Measurements from ENCODE around the gene GRID1. TPM values are rescaled to one million over a fixed set of nuclear protein-coding genes. Genes with fewer than 3 reads are reported as not detected.
"Not testable (repeated sequence)": the region's sequence is repeated elsewhere in the genome, so short reads cannot be mapped to it uniquely, and the experiment has no call there.

Gene GRID1
- total RNA-seq, 1 donor from 2014 or later, result 16.5 TPM

DNA sequence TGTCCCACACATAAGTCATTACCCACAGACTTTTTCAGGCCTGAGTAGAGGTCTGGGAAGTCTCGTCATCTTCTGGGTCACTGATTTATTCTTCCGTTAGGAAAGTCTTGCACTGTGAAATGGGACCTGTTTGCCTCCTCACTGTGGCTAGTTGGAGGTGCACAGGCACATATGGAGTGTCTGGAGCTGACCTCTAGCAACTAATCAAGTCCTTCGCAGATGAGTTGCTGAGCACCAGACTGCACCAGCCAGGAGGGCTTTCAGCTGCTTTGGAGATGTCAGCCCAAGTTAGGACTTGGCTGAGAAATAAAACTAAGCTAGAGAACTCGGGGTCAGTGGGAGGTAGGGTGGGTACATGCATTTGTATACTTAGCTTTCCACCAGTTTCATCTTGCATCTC lies 578.0 kb downstream of the GRID1 start:
- no peak for DNase-seq

DNA sequence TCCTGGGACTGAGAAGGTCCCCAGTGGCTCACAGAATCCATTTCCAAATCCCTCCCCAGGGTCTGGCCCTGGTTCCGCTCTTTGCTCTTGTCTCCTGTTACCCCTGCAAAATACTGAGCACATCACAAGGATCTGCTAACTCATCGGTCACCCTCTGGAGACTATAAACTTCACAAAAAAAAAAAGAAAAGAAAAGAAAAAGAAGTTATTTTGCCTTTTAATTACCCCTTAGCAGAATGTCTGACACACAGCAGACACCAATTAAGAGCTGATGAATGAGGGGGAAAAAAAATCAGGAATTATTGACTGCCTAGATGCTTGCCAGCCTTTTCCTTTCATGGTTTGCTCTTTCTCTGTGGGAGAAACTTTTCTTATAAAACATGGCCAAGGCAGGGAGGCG lies 578.7 kb downstream of the GRID1 start:
- DNase-seq, result no peak

DNA sequence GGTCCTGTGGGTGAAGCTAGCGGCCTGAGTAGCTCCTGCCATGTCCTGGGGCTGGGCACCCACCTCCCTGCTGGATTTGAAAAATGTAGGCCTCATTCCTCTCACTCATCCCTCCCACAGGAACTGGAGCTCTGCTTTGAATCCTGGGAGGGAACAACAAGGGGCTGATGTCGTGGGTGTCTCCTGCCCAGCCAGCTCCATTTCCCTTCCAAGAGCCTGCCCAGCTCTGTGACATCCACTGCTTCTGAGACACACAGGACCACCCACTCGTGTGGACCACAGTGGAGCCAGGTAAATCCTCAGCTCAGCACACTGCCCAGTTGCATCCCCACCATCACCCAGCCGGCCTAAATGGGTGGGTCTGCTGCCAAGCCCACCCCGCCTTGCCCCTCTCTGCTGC lies 579.2 kb downstream of the GRID1 start:
- DNase-seq, result no peak

DNA sequence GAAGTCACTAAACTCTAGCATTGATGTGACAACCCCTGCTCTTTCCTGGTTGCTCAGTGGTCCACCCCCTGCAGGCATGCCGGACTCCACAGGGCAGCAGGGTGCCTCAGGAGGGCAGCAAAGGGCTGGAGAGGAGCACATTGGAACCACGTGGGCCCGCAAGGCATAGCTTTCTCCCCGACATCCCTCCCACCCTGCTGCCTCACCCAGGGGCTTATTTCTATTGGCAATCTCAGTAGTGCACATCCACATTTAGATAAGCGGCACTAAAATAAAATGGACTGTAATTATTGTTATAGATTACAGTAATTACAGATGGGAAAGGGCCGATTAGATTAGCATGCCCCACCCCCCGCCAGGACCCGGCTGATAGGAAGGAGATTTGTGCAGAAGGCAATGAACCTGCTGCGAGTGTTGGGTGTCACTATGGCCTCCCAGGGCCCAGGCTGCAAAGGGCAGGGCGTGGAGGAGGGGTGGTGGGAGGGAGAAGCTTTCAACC lies 580.1 kb downstream of the GRID1 start:
- DNase-seq, result peak; percentile 4

DNA sequence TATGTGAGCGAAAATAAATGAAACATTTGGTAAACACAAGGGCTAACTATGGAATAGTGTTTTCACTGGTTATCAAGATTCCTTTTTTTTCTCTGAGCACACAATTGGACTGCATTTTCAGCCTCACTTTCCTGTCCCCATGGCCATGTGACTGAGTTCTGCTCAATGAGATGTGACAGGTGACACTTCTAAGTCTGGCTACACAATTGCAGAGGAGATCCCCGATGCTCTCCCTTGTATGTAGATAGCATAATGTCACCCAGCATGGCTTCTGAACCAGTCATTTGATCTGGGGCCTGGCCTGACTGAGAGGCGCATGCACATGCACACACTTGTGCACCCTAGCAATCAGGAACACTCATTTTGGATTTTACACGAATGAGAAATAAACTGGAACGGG lies 581.8 kb downstream of the GRID1 start:
- no peak for DNase-seq

DNA sequence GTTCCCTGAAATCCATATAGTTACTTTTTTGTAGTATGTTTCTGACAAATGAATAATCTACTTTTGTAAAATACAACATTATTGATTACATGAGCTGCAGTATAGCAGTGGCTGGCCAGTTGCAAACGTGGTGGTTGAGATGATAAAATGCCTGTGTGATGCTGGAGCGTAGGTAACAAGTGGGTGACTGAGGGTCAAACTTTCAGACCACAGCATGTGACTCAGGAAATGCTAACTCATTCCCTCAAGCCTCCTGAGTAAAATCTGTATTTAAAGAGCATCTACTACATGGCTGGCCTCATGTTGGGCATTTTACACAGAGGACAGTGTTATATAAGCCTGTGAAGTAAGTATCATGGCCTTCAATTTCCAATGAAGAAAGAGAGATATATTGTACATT lies 585.2 kb downstream of the GRID1 start:
- DNase-seq, result no peak

DNA sequence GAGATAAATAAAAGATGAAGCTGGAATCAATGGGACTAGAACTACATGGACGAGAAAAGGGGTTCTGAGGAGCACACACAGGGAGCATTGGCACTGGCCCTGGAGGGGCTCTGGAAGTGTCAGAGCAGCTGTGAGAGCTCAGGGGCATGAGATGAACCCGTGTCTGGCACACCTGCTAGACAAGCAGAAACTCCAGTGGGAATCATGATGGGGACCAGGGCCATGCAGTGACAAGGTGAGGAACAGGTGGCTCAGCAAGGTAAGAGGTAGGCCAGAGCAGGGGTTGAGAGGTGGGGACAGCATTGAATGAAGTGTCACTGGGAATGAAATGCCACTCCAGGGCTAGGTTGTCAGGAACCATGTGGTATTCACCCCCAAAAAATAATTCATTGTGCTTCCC lies 588.5 kb downstream of the GRID1 start:
- no peak for DNase-seq

DNA sequence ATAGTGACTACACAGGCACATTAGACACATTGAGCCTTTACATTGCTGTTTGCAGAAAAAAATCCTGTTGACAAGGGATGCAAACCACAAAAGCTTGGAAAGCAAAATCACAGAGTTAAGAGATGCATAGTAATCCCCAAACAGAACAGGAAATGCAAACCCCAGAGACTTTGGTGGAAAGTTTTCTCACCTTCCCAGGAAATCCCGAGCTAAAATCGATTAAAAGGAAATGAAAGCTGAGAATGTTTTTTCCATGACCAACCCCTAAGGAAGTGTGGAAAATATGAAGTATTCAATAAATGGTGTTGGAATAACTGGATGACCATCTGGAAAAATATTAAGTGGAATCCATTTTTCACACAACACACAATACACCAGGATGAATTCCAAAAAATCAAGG lies 598.7 kb downstream of the GRID1 start:
- no peak for DNase-seq

DNA sequence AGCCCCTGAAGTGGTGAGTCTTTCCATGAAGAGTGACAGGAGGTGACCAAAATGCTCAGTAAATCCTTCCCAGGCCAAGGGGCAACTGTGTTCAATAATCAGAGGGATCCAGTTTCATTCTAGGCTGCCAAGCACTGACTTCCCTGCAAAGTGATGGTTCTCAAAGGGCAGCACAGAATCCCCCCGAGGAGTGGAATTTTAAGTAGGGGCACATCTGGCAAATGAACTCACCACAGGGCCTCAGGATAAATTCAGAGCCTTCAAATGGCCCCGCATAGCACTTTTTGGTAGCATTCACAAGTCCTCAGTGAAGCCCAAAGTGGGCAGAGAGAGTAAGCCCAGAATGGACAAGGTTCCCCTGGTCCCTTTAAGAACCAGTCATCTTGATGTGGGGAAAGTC lies 602.5 kb downstream of the GRID1 start:
- no peak for DNase-seq

DNA sequence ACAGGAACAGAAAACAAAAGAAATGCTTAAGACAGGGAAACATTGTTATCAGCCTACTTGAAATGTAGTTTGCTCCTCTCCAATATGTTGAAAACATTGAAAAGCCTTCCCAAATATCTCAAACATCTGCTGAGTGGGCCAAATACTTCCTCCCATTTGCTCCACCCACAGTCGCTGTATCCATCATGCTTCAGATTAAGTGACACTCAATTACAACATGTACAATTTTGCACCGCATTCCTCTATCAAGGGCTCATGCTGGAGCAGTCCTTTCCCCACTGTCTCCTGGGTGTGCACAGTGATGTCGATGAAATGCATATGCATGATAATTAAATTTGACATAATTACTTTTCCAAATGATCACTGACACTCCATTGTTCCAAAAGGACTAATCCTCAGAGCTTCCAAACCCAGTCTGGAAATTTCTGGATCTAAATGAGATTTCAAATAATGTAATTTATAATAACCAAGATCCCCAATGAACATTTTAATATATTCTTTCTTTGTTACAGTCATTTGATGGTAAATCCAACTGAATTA lies 604.6 kb downstream of the GRID1 start:
- DNase-seq, result no peak

DNA sequence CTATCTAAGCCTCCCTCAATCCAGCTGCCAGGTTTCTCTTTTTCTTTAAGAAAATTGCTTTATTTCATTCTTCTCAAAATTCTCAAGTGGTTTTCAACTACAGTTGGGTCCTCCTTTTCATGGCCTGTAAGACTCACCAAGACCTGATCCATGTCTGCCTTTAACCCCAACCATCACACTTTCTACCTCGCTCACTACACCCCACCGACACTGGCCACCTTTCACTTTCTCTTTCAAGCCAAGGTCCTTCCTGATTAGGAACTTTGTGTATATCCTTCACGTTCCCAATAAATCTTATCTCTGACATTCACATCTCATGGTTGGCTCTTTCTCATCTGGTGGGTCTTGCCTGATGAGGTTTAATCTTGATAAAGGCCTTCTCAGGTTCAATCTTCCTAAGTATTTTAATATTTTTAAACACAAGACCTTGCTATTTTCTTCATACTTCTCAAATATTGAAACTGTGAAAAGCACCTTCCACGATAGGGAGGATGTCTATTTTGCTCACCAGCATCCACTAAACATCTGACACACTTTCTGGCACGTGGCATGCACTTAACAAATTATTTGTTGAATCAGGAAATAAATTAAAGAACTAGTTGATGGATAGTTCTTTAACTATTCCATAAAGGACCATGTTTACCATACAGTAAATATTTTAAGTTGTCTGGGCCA lies 624.8 kb downstream of the GRID1 start:
- no peak for DNase-seq

DNA sequence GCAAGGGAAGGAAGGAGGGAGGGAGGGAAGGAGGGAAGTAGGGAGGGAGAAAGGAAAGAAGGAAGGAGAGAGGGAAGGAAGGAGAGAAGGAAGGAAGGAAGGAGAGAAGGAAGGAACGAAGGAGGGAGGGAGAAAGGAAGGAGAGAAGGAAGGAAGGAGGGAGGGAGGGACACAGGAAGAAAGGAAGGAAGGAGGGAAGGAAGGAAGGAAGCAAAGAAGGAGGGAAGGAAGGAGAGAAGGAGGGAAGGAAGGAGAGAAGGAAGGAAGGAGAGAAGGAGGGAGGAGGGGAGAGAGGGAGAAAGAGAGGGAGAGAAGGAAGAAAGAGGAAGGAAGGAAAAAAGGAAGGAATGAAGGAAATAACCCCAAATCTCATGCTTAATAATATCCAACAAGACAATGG lies 630.6 kb downstream of the GRID1 start:
- DNase-seq, result no peak

DNA sequence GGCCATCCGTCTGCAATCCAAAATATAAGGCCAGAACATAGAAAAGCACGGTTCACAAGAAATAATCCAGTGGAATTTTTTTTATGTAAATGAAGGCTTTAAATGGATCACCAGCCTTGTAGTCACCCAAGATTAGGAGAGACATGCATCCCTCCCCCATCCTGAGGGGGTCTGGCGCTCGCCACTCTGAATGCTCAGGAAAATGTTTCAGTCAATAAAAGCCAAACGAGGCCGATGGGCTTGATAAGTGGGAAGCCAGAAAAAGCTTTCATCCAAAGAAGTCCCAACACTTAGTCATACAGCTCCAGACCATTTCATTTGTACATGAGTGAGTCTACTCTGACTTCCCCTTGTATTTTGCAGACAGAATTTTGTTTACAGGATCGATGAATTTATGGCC lies 631.8 kb downstream of the GRID1 start:
- DNase-seq, result no peak

DNA sequence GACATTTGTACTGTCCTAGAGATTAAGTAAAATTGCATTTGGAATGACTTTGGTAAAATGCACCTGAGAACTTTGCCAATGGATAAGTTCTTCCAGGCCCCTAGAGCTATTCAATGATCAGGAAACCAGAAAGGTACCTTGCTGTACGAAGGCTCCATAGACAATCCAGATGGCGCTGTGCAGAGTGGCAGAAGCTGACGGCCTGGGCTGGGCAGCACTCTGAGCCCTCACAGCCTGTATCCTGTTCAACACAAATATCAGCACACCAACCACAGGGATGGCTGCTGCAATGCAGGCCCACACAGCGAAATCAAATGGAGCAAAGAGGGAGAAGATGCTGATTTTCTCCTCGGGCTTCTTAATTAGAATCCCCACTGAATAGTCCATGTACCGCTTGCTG lies 642.4 kb downstream of the GRID1 start:
- DNase-seq, result no peak

DNA sequence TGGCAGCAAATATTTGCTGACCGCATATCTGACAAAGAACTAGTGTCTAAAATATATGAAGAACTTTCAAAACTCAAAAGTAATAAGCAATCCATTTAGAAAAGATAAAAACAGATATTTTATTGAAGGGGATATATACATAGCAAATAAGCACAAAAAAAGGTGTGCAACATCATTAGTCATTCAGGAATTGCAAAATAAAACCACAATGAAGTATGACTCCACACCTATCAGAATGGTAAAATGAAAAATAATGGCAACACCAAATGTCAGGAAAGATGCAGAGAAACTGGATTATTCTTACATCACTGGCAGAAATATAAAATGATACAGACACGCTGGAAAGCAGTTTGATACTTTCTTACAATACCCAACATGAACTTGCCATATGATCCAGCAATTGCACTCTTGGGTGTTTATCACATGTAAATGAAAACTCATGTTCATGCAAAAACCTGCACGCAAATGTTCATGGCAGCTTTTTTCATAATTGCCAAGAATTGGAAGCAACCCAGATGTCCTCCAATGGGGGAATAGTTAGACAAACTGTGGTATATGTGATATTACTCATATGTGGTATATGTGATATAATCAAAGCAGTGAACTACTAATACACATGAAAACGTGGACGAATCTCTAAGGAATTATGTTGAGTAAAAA lies 645.5 kb downstream of the GRID1 start:
- no peak for DNase-seq

DNA sequence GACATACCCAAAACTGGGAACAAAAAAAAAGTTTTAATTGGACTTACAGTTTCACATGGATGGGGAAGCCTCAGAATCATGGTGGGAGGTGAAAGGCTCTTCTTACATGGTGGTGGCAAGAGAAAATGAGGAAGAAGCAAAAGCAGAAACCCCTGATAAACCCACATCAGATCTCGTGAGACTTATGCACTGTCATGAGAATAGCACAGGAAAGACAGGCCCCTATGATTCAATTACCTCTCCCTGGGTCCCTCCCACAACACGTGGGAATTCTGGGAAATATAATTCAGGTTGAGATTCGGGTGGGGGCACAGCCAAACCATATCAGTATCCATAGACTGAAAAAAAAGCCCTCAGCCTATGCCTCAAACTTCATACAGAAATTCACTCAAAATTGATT lies 647.2 kb downstream of the GRID1 start:
- DNase-seq, result no peak

DNA sequence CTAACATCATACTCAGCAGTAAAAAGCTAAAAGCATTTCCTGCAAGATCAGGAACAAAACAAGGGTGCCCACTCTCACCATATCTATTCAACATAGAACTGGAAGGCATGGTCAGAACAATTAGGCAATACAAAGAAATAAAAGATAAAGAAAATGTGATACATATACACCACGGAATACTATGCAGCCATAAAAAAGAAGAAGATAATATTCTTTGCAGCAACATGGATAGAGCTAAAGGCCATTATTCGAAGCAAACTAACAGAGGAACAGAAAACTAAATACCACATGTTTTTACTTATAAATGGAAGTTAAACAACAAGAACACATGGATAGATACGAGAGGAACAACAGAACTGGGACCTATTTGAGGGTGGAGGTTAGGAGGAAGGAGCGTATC lies 652.7 kb downstream of the GRID1 start:
- DNase-seq, result no peak

DNA sequence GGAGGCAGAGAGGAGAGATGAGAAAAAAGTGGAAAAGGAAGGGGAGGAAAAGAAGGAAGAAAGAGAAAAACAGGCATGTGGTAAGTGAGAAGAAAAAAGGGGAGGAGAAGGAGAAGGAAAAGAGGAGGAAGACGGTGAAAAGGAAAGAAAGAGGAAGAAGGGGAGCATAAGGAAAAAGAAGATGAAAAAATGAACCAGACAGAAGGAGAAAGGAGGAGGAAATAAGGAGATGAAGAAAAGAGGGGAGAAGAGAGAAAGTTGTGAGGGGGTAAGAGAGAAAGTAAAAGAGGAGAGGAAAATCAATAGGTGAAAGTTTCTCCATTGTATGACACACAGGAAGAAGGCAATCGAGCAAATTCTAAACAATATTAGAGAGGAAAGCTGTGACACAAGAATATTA lies 663.8 kb downstream of the GRID1 start:
- DNase-seq, result no peak

DNA sequence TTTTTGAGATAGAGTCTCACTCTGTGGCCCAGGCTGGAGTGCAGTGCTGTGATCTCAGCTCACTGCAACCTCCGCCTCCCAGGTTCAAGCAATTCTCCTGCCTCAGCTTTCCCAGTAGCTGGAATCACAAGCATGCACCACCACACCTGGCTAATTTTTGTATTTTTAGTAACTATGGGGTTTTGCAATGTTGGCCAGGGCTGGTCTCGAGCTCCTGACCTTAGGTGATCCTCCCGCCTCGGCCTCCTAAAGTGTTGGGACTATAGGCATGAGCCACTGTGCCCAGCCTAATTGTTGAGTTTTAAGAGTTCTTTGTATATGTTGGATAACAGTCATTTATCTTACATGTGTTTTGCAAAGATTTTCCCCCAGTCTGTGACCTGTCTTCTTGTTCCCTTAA lies 667.5 kb downstream of the GRID1 start:
- DNase-seq, result not testable (repeated sequence)

DNA sequence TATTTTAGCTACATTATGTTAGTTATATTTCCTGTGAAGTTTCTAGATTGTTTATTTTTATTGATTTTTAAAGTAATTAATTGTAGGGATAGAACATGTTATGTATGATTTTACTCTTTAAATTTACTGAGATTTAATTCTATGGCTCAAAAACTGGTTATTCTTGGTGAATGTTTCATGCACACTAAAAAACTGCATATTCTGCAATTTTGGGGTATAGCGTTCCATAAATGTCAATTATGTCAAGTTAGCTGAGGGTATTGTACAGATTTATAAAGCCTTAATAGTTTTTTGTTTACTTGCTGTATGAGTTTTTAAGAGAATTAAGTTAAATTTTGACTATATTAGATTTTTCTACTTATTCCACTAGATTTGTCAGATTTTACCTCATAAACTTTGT lies 669.7 kb downstream of the GRID1 start:
- DNase-seq, result no peak

DNA sequence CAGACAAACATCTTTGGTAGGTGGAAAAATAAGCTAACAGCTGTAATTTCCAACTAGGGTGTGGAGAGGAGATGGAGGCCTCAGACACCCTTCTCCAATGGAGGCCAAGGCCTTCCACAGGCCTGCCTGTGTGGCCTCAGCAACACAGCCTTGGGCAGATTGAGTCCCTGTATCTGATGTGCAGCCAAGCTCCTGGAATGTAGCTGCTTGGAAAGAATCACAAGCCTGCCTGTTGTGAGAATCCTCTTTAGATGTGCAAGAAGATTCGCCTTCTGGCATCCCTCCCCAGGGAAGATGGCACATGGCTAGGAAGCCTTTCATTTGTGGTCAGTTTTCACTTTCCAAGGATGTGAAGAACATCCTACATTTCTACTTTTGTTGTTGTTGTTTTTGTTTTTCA lies 684.0 kb downstream of the GRID1 start:
- no peak for DNase-seq

DNA sequence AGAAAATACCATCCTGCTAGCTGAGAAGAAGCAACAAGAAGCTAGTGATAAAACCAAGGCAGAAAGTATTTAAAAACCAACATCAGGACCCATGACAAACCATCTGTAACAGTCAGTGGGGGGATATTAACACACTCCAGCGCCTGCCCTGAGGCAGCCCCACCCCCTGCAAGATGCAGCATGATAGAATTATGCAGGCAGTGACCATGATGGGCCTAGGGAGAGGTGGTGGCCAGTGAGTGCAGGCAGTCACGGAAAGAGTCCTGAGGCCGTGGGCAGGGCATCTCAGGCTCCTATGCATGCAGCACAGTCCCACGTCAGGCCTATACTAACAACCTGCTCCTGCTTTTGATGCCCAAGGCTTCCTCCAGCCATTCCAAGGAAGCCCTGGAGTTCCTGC lies 686.9 kb downstream of the GRID1 start:
- DNase-seq, result no peak

DNA sequence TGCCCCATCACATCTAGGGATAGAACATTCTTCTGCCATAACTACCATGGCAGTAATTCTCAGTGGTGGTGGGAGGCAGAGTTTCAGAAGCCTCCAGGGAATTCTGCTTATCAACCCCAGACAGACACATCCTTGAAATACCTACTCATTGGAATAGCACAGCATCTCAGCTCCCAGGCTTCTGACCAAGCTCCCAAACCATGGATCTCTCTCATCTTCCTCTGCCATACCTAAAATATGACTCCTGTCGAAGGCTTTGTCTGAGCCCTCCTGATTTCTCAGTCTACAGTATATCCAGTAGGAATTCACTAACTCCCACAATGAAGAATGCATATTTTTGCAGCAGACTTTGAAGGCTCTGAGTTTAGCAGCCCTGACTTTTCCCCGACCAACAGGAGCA lies 687.5 kb downstream of the GRID1 start:
- DNase-seq, result no peak

DNA sequence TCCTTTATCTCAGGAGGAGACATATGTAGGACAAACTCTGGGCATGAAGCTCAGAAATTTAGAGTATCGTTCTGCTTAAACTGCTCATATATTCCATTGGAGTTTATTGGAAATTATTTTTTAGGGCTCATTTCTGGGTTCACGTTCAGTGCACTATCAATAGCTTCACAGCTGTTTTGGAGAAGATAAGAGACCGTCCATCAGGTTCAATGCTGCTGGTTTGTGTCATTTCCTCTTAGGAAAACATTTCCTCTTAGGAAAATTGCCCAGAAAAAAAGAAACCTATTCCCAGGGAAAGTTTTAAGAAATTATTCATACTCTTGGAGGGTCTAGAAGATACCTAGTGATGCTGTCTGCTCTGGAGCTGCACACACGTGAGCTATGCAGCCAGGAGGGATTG lies 691.7 kb downstream of the GRID1 start:
- no peak for DNase-seq
